NCI-H1092 treated with DMSO at 0.1 percent for 48 hours (cell line): Measurements from ENCODE around the gene RDH11.
A peak's percentile ranks its signal among the peaks of the same experiment; 100 is the strongest.
"Not testable (repeated sequence)": the region's sequence is repeated elsewhere in the genome, so short reads cannot be mapped to it uniquely, and the experiment has no call there.

Experiments used
- DNase-seq: peaks from one replicate; lab custom pipeline; 2025; lab: John Stamatoyannopoulos, UW

The RDH11 gene

GRCh38 chr14:67695394-67695949, at the start of gene RDH11:
Gene RDH11, minus strand, starts transcription at chr14:67695764. Its CDS starts 61 bp downstream, at chr14:67695703.
- peak; percentile 96 for DNase-seq

GRCh38 chr14:67744046-67744445, 48.5 kb upstream of the RDH11 start:
- no peak for DNase-seq

- DNase-seq, result no peak
These were observed 43.4 kb upstream of the RDH11 start for GRCh38 chr14:67738740-67739504.

GRCh38 chr14:67736771-67737170, 41.2 kb upstream of the RDH11 start:
- no peak for DNase-seq

GRCh38 chr14:67735336-67736147, 40.0 kb upstream of the RDH11 start:
- DNase-seq, result no peak

GRCh38 chr14:67734675-67735074, 39.1 kb upstream of the RDH11 start:
- DNase-seq, result no peak

GRCh38 chr14:67733616-67734015, 38.1 kb upstream of the RDH11 start:
- no peak for DNase-seq

GRCh38 chr14:67729072-67729885, 33.7 kb upstream of the RDH11 start:
- no peak for DNase-seq

GRCh38 chr14:67728258-67728657, 32.7 kb upstream of the RDH11 start:
- DNase-seq, result no peak

- DNase-seq, result no peak
These were observed 31.8 kb upstream of the RDH11 start for GRCh38 chr14:67727361-67727760.

- DNase-seq, result no peak
These were observed 29.6 kb upstream of the RDH11 start for GRCh38 chr14:67725171-67725570.

GRCh38 chr14:67722293-67722692, 26.7 kb upstream of the RDH11 start:
- peak; percentile 37 for DNase-seq

- no peak for DNase-seq
These were observed 26.3 kb upstream of the RDH11 start for GRCh38 chr14:67721875-67722274.

- DNase-seq, result no peak
These were observed 24.3 kb upstream of the RDH11 start for GRCh38 chr14:67719866-67720265.

- DNase-seq, result not testable (repeated sequence)
These were observed 23.8 kb upstream of the RDH11 start for GRCh38 chr14:67719385-67719784.

GRCh38 chr14:67718265-67718664, 22.7 kb upstream of the RDH11 start:
- no peak for DNase-seq

- no peak for DNase-seq
These were observed 21.5 kb upstream of the RDH11 start for GRCh38 chr14:67717048-67717447.

GRCh38 chr14:67710209-67710608, 14.6 kb upstream of the RDH11 start:
- no peak for DNase-seq

- DNase-seq, result not testable (repeated sequence)
These were observed 14.2 kb upstream of the RDH11 start for GRCh38 chr14:67709796-67710195.

- DNase-seq, result not testable (repeated sequence)
These were observed 13.8 kb upstream of the RDH11 start for GRCh38 chr14:67709346-67709745.

GRCh38 chr14:67705211-67705610, 9.6 kb upstream of the RDH11 start:
- no peak for DNase-seq

GRCh38 chr14:67704484-67705089, 9.0 kb upstream of the RDH11 start:
- DNase-seq, result peak; percentile 82
